OCI-LY3 (cell line): ENCODE data around the gene TSPAN33.

Source experiments
- CTCF ChIP-seq: fragments of 200-600, 300-600 bp; sonication (generic); IDR thresholded peaks from 2 replicates; pipeline ENCODE4 v1.5.1; 2014; ENCODE audit warnings: antibody characterized with exemption, low read length, low read depth
- EZH2phosphoT487 ChIP-seq: fragments of 200-600 bp; shearing (Covaris generic); IDR thresholded peaks from 2 replicates; pipeline ENCODE4 v1.6.1; 2018; ENCODE audit warnings: antibody characterized with exemption, mixed run types, low read depth

- TF ChIP-seq CTCF (no peak), EZH2phosphoT487 (no peak)
Observed at GRCh38 chr7:129134356-129134987, 10.0 kb upstream of the TSPAN33 start.
